Mesothelial cell of epicardium (in vitro differentiated cells): ENCODE results near the gene KCNK1. TPM values are rescaled to one million over a fixed set of nuclear protein-coding genes. Genes with fewer than 3 reads are reported as not detected.

Experiments
- DNase-seq, 2 experiments: peaks; one replicate each; pipeline ENCODE4 v3.0.0; 2021; ENCODE audit warnings: low spot score in 2 of 2; ENCODE audit not compliant: unreplicated experiment in 2 of 2
- H3K27ac Mint-ChIP-seq: 2 replicates; pipeline ENCODE4 v1.8.0; 2021; ENCODE audit warnings: mixed read lengths
- H3K27me3 Mint-ChIP-seq: 2 replicates; pipeline ENCODE4 v1.8.0; 2021; ENCODE audit warnings: low read depth, mixed read lengths
- H3K36me3 Mint-ChIP-seq: 2 replicates; pipeline ENCODE4 v1.8.0; 2021; ENCODE audit warnings: mixed read lengths
- H3K4me1 Mint-ChIP-seq: 2 replicates; pipeline ENCODE4 v1.8.0; 2021; ENCODE audit warnings: mixed read lengths
- H3K4me3 Mint-ChIP-seq: 2 replicates; pipeline ENCODE4 v1.8.0; 2021; ENCODE audit warnings: mild to moderate bottlenecking, moderate library complexity, mixed read lengths
- H3K9me3 Mint-ChIP-seq: 2 replicates; pipeline ENCODE4 v1.8.0; 2021; ENCODE audit warnings: mixed read lengths
- CTCF ChIP-seq: fragments of 200-600 bp; sonication (generic); IDR thresholded peaks from one replicate; pipeline ENCODE4 v1.5.0; 2021; ENCODE audit warnings: antibody characterized with exemption; ENCODE audit not compliant: unreplicated experiment
- total RNA-seq: library from RNA; stranded (reverse); gene quantifications from 3 replicates; pipeline ENCODE4 v1.2.1, GENCODE V29; 2021

Gene KCNK1
- total RNA-seq, 1 donor from 2014 or later: 14.6 TPM

DNA sequence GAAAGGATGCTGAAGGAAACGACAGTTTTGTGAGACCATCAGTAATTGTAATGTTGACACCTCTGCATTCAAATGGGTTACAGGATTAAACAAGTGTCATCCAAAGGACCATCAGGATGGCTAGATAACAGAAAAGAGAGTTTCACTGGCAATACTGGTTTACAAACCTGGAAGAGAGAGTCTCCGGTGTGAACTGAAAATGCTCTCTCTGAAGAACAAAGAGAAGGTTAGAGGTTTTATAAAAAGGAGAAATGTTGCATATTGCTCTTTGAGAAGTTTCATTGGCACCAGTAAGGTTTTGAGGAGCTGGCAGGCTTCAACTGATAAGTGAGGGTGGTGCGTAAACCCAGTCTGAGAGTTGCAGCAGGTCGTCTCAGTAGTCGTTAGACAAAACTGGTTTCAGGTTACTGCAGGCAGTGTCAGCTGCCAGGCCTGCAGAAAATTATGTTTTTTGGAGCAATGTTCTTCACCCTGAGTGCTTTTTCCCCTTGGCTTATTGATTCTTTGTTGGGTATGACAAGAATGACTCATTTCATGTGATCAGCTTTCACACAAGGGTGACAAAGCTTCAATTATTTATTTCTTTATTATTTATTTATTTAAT, 42.2 kb downstream of the KCNK1 start:
- TF ChIP-seq CTCF: no peak
- Mint-ChIP-seq H3K27me3 (no peaks in the 10 kb centered on the region), H3K4me1 (peaks cover 19% of the 10 kb centered on the region), H3K9me3 (no peaks in the 10 kb centered on the region), H3K36me3 (peaks cover 6% of the 10 kb centered on the region), H3K27ac (no peak overlapping the region), H3K4me3 (no peak overlapping the region)
- no peak for DNase-seq

DNA sequence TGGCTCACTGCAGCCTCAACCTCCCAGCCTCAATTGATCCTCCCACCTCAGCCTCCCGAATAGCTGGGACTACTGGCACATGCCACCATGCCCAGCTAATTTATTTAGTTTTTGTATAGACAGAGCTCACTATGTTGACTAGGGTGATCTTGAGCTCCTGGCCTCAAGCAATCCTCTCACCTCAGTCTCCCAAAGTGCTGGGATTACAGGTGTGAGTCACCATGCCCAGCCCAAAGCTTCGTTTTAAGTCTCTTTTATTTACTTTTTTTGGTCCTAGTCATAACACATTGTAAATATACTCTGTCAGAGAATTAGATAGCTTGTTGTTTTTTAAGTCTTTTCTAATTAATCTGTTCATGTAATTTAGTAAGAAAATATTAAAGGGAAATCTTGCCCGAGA, 42.8 kb downstream of the KCNK1 start:
- H3K9me3 Mint-ChIP-seq: no peaks in the 10 kb centered on the region
- H3K27me3 Mint-ChIP-seq: no peaks in the 10 kb centered on the region
- peaks cover 9% of the 10 kb centered on the region for H3K36me3 Mint-ChIP-seq
- TF ChIP-seq CTCF: no peak
- H3K27ac Mint-ChIP-seq: no peak overlapping the region
- H3K4me3 Mint-ChIP-seq: no peak overlapping the region
- peaks cover 15% of the 10 kb centered on the region for H3K4me1 Mint-ChIP-seq
- no peak for DNase-seq

- DNase-seq: no peak
- Mint-ChIP-seq H3K27ac (no peak overlapping the region), H3K4me1 (peaks cover 10% of the 10 kb centered on the region), H3K36me3 (peaks cover 11% of the 10 kb centered on the region), H3K9me3 (no peaks in the 10 kb centered on the region), H3K4me3 (no peak overlapping the region), H3K27me3 (no peaks in the 10 kb centered on the region)
- TF ChIP-seq CTCF: no peak
These were observed 43.6 kb downstream of the KCNK1 start for GRCh38 chr1:233657466-233657865.

DNA sequence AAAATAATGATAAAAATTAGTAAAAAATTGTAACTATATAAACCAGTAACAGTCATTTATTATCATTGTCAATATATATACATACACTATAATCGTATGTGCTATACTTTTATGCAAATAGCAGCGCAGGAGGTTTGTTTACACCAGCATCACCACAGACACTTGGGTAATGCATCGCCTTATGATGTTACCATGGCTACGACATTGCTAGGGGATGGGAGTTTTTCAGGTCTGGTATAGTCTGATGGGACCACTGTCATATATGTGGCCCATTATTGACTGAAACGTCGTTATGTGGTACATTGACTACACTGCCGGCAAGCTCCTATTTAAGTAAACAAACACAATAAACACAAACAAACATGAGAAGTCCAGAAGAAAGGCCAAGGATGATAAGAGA, 45.6 kb downstream of the KCNK1 start:
- Mint-ChIP-seq H3K4me1 (peaks cover 7% of the 10 kb centered on the region), H3K27ac (no peak overlapping the region), H3K4me3 (no peak overlapping the region), H3K36me3 (peaks cover 9% of the 10 kb centered on the region), H3K27me3 (no peaks in the 10 kb centered on the region), H3K9me3 (peaks cover 3% of the 10 kb centered on the region)
- TF ChIP-seq CTCF: no peak
- DNase-seq: no peak

- H3K4me3 Mint-ChIP-seq: no peak overlapping the region
- no peaks in the 10 kb centered on the region for H3K27me3 Mint-ChIP-seq
- peaks cover 10% of the 10 kb centered on the region for H3K4me1 Mint-ChIP-seq
- peaks cover 3% of the 10 kb centered on the region for H3K9me3 Mint-ChIP-seq
- H3K27ac Mint-ChIP-seq: no peak overlapping the region
- H3K36me3 Mint-ChIP-seq: peaks cover 13% of the 10 kb centered on the region
- DNase-seq: no peak
- TF ChIP-seq CTCF: no peak
These were observed 47.7 kb downstream of the KCNK1 start for GRCh38 chr1:233661376-233662159.
